HepG2 (cell line): ENCODE measurements around the gene DISP2.

Experiments
- EHMT2 ChIP-seq: fragments of 200-600 bp; sonication (generic); IDR thresholded peaks from 2 replicates; pipeline ENCODE4 v1.7.0; 2017; ENCODE audit warnings: antibody characterized with exemption, low read depth, low read length, borderline replicate concordance
- JUN ChIP-seq: sonication (generic); formaldehyde crosslinking; IDR thresholded peaks from 2 replicates; pipeline ENCODE4 v1.4.0; 2020; ENCODE audit warnings: mild to moderate bottlenecking, missing genetic modification reagents
- JUND ChIP-seq: sonication (generic); formaldehyde crosslinking; IDR thresholded peaks from 2 replicates; pipeline ENCODE4 v1.8.0; 2022; ENCODE audit warnings: mild to moderate bottlenecking, missing genetic modification reagents
- PLRG1 ChIP-seq: fragments of 450-650 bp; conservative IDR thresholded peaks from 2 replicates; pipeline ENCODE4 v1.6.1; 2016
- RFXAP ChIP-seq: sonication (generic); formaldehyde crosslinking; IDR thresholded peaks from 2 replicates; pipeline ENCODE4 v1.4.0; 2020; ENCODE audit warnings: missing genetic modification reagents, borderline replicate concordance
- SNRNP70 ChIP-seq: fragments of 200-400 bp; formaldehyde crosslinking; IDR thresholded peaks from 2 replicates; pipeline ENCODE4 v1.6.1; 2017; ENCODE audit warnings: mild to moderate bottlenecking, low read depth, low read length, moderate library complexity
- SRSF1 ChIP-seq: fragments of 200-400 bp; formaldehyde crosslinking; optimal IDR thresholded peaks from 2 replicates; pipeline ENCODE3; 2017; ENCODE audit warnings: mild to moderate bottlenecking, low read depth, low read length, moderate library complexity
- TCF7 ChIP-seq: sonication (generic); IDR thresholded peaks from 2 replicates; pipeline ENCODE4 v1.6.1; 2016; ENCODE audit warnings: antibody characterized with exemption, low read depth
- ZBTB21 ChIP-seq: sonication (generic); formaldehyde crosslinking; IDR thresholded peaks from 2 replicates; pipeline ENCODE4 v1.4.0; 2020; ENCODE audit warnings: missing genetic modification reagents
- ZNF747 ChIP-seq: sonication (generic); formaldehyde crosslinking; IDR thresholded peaks from 2 replicates; pipeline ENCODE4 v1.8.1; 2023; ENCODE audit warnings: missing genetic modification reagents, mild to moderate bottlenecking, borderline replicate concordance
- TF ChIP-seq, protein P1 (sequence below): sonication (generic); formaldehyde crosslinking; IDR thresholded peaks from 2 replicates; pipeline ENCODE4 v1.5.0; 2020; ENCODE audit warnings: mild to moderate bottlenecking, missing genetic modification reagents, moderate library complexity

DNA sequence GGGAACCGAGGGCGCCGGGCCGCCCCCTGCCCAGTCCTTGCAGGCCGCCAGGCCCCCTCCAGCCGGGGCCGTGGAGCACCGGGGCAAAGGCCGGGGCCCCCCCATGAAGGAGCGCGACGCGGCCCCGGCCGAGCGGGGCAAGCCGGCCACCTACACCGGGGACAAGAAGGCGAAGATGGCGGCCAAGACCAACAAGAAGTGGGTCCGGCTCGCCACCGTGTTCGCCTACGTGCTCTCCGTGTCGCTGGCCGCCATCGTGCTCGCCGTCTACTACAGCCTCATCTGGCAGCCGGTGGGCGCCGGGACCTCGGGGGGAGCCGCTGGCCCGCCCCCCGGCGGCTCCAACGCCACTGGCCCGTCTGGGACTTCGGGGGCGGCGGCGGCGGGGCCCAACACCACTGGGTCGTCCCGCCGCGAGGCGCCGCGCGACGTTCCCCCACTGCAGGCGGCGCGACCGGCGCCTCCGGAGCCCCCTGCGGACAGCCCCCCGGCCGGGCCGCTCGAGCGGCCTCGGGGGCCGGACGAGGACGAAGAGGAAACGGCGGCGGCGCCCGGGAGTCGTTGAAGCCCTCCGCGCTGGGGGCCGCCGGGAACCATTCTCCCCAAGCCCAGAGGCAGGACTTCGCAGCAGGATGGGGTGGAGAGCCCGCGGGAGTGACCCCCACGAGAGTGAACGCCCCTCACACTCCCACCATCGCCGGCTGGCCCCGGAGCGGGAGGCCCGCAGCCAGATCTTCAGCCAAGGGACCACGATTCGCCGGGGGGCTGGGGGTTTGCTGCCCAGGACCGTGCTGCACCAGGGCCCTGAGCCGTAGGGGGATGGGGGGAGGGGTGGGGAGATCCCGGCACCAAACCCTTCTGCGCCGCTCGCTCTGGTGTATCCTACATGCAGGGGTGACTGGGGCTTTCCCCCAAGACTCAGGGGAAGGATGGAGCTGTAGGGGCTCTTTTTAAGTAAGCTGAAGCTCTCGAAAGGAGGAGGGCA, 33.8 kb upstream of the DISP2 start:
- TF ChIP-seq ZNF747 (no peak), SNRNP70 (no peak), PLRG1 (no peak), JUND (CRISPR knock-in tag) (no peak), JUN (CRISPR knock-in tag) (no peak), ZBTB21 (CRISPR knock-in tag) (no peak), EHMT2 (no peak), RFXAP (no peak), SRSF1 (no peak), TCF7 (no peak)
- TF ChIP-seq, protein P1, sequence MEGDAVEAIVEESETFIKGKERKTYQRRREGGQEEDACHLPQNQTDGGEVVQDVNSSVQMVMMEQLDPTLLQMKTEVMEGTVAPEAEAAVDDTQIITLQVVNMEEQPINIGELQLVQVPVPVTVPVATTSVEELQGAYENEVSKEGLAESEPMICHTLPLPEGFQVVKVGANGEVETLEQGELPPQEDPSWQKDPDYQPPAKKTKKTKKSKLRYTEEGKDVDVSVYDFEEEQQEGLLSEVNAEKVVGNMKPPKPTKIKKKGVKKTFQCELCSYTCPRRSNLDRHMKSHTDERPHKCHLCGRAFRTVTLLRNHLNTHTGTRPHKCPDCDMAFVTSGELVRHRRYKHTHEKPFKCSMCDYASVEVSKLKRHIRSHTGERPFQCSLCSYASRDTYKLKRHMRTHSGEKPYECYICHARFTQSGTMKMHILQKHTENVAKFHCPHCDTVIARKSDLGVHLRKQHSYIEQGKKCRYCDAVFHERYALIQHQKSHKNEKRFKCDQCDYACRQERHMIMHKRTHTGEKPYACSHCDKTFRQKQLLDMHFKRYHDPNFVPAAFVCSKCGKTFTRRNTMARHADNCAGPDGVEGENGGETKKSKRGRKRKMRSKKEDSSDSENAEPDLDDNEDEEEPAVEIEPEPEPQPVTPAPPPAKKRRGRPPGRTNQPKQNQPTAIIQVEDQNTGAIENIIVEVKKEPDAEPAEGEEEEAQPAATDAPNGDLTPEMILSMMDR = no peak
